HAP-1 (cell line): Measurements from ENCODE around the gene ERFL.
"Not testable (repeated sequence)": the region's sequence is repeated elsewhere in the genome, so short reads cannot be mapped to it uniquely, and the experiment has no call there.

Experiments
- DNase-seq, 2 experiments: peaks; one replicate each; pipeline ENCODE4 v3.0.0-alpha.2; 2016 to 2020; ENCODE audit warnings: low spot score in 2 of 2
- H3K27me3 ChIP-seq: fragments of 250-450 bp; sonication (Bioruptor Pico); 2 replicates; pipeline ENCODE4 v1.5.1; 2020; ENCODE audit warnings: low read depth, mild to moderate bottlenecking, moderate library complexity
- H3K36me3 ChIP-seq: fragments of 250-450 bp; sonication (Bioruptor Pico); replicated peaks from 2 replicates; pipeline ENCODE4 v1.5.1; 2020; ENCODE audit warnings: mild to moderate bottlenecking
- H3K4me1 ChIP-seq: fragments of 250-450 bp; sonication (Bioruptor Pico); 2 replicates; pipeline ENCODE4 v1.5.1; 2020; ENCODE audit warnings: mild to moderate bottlenecking
- H3K4me3 ChIP-seq: fragments of 250-450 bp; sonication (Bioruptor Pico); 2 replicates; pipeline ENCODE4 v1.5.1; 2020; ENCODE audit warnings: mild to moderate bottlenecking, moderate library complexity
- H3K9me3 ChIP-seq: fragments of 250-450 bp; sonication (Bioruptor Pico); 2 replicates; pipeline ENCODE4 v1.5.1; 2020; ENCODE audit warnings: mild to moderate bottlenecking, moderate library complexity
- in situ Hi-C: fragments of 300-500 bp; cut with MboI; formaldehyde crosslinking; loops from 3 replicates; pipeline ENCODE4 v1.14.3; 2020; ENCODE audit warnings: low sequenced_read_pairs, inconsistent platforms, mixed read lengths

ERFL gene

GRCh38 chr19:41957161-41957837, 29.1 kb upstream of the ERFL start:
- peaks cover 5% of the 10 kb centered on the region; the same call in 1 of the 2 replicates for H3K36me3 ChIP-seq
- peaks cover 10% of the 10 kb centered on the region for H3K4me1 ChIP-seq
- no peaks in the 10 kb centered on the region for H3K27me3 ChIP-seq
- H3K4me3 ChIP-seq, result no peak overlapping the region
- in situ Hi-C loops, result no loop called here
- no peak for DNase-seq
- no peaks in the 10 kb centered on the region for H3K9me3 ChIP-seq

GRCh38 chr19:41956621-41957020, 28.4 kb upstream of the ERFL start:
- H3K4me3 ChIP-seq, result no peak overlapping the region
- DNase-seq, result no peak
- H3K9me3 ChIP-seq, result no peaks in the 10 kb centered on the region
- no peaks in the 10 kb centered on the region for H3K27me3 ChIP-seq
- H3K36me3 ChIP-seq, result peaks cover 5% of the 10 kb centered on the region; the same call in 1 of the 2 replicates
- in situ Hi-C loops, result no loop called here
- peaks cover 10% of the 10 kb centered on the region for H3K4me1 ChIP-seq

GRCh38 chr19:41955521-41955920, 27.3 kb upstream of the ERFL start:
- no peak overlapping the region for H3K4me3 ChIP-seq
- no peak for DNase-seq
- in situ Hi-C loops, result no loop called here
- no peaks in the 10 kb centered on the region for H3K9me3 ChIP-seq
- peaks cover 10% of the 10 kb centered on the region for H3K4me1 ChIP-seq
- H3K27me3 ChIP-seq, result no peaks in the 10 kb centered on the region
- H3K36me3 ChIP-seq, result peaks cover 5% of the 10 kb centered on the region; the same call in 1 of the 2 replicates

- no peaks in the 10 kb centered on the region for H3K4me1 ChIP-seq
- no peaks in the 10 kb centered on the region; the same call in 1 of the 2 replicates for H3K36me3 ChIP-seq
- in situ Hi-C loops, result no loop called here
- no peaks in the 10 kb centered on the region for H3K27me3 ChIP-seq
- peak; percentile 20 to 93 for DNase-seq
- H3K4me3 ChIP-seq, result no peak overlapping the region
- H3K9me3 ChIP-seq, result no peaks in the 10 kb centered on the region
Observed at GRCh38 chr19:41951686-41952172, 23.5 kb upstream of the ERFL start.

- in situ Hi-C loops, result no loop called here
- no peaks in the 10 kb centered on the region for H3K27me3 ChIP-seq
- H3K9me3 ChIP-seq, result no peaks in the 10 kb centered on the region
- no peaks in the 10 kb centered on the region for H3K36me3 ChIP-seq
- H3K4me3 ChIP-seq, result no peak overlapping the region
- no peaks in the 10 kb centered on the region for H3K4me1 ChIP-seq
- DNase-seq, result no peak
Observed at GRCh38 chr19:41947091-41947490, 18.8 kb upstream of the ERFL start.

- no peaks in the 10 kb centered on the region for H3K27me3 ChIP-seq
- in situ Hi-C loops, result no loop called here
- H3K9me3 ChIP-seq, result no peaks in the 10 kb centered on the region
- H3K36me3 ChIP-seq, result no peaks in the 10 kb centered on the region
- no peak for DNase-seq
- no peak overlapping the region for H3K4me3 ChIP-seq
- no peaks in the 10 kb centered on the region for H3K4me1 ChIP-seq
Observed at GRCh38 chr19:41945135-41945766, 17.0 kb upstream of the ERFL start.

GRCh38 chr19:41944336-41944735, 16.1 kb upstream of the ERFL start:
- DNase-seq, result no peak
- H3K27me3 ChIP-seq, result no peaks in the 10 kb centered on the region
- H3K36me3 ChIP-seq, result no peaks in the 10 kb centered on the region
- no peaks in the 10 kb centered on the region for H3K9me3 ChIP-seq
- H3K4me3 ChIP-seq, result no peak overlapping the region
- H3K4me1 ChIP-seq, result no peaks in the 10 kb centered on the region
- in situ Hi-C loops, result no loop called here

- Histone ChIP-seq H3K4me1 (no peaks in the 10 kb centered on the region), H3K27me3 (peaks cover 9% of the 10 kb centered on the region), H3K36me3 (no peaks in the 10 kb centered on the region), H3K4me3 (no peak overlapping the region), H3K9me3 (no peaks in the 10 kb centered on the region)
- in situ Hi-C loops, result no loop called here
- no peak for DNase-seq
Observed at GRCh38 chr19:41941410-41942202, 13.4 kb upstream of the ERFL start.

- H3K4me3 ChIP-seq, result no peak overlapping the region
- no peak for DNase-seq
- peaks cover 16% of the 10 kb centered on the region for H3K27me3 ChIP-seq
- H3K36me3 ChIP-seq, result no peaks in the 10 kb centered on the region
- no peaks in the 10 kb centered on the region for H3K4me1 ChIP-seq
- in situ Hi-C loops, result no loop called here
- no peaks in the 10 kb centered on the region for H3K9me3 ChIP-seq
Observed at GRCh38 chr19:41940731-41941409, 12.6 kb upstream of the ERFL start.

GRCh38 chr19:41939861-41940730, 11.8 kb upstream of the ERFL start:
- no peak for DNase-seq
- in situ Hi-C loops, result no loop called here
- Histone ChIP-seq H3K27me3 (peaks cover 21% of the 10 kb centered on the region), H3K4me3 (no peak overlapping the region), H3K36me3 (no peaks in the 10 kb centered on the region), H3K9me3 (no peaks in the 10 kb centered on the region), H3K4me1 (no peaks in the 10 kb centered on the region)

- H3K4me3 ChIP-seq, DNase-seq, in situ Hi-C loops, H3K9me3 ChIP-seq, H3K4me1 ChIP-seq, H3K36me3 ChIP-seq: not testable (repeated sequence)
- H3K27me3 ChIP-seq, result peaks cover 23% of the 10 kb centered on the region
Observed at GRCh38 chr19:41939209-41939608, 11.0 kb upstream of the ERFL start.

GRCh38 chr19:41937525-41938468, 9.5 kb upstream of the ERFL start:
- peaks cover 31% of the 10 kb centered on the region for H3K27me3 ChIP-seq
- no peaks in the 10 kb centered on the region for H3K9me3 ChIP-seq
- H3K4me1 ChIP-seq, result no peaks in the 10 kb centered on the region
- no peak for DNase-seq
- H3K36me3 ChIP-seq, result no peaks in the 10 kb centered on the region
- in situ Hi-C loops, result no loop called here
- H3K4me3 ChIP-seq, result no peak overlapping the region
